Medulla oblongata (tissue), 1 donor: Measurements from ENCODE around the gene TMEM176A.
"Not testable (repeated sequence)": the region's sequence is repeated elsewhere in the genome, so short reads cannot be mapped to it uniquely, and the experiment has no call there.

Experiments
- DNase-seq: peaks from one replicate; pipeline ENCODE4 v3.0.0-alpha.2; 2015; ENCODE audit errors: extremely low spot score

The TMEM176A gene

GRCh38 chr7:150800581-150801241 lies at the start of gene TMEM176A:
TSS of gene TMEM176A (plus strand) at chr7:150800769. CDS start at chr7:150801551, 782 bp downstream.
- no peak for DNase-seq

- no peak for DNase-seq
Measured at GRCh38 chr7:150751702-150752101, 48.9 kb upstream of the TMEM176A start.

DNA sequence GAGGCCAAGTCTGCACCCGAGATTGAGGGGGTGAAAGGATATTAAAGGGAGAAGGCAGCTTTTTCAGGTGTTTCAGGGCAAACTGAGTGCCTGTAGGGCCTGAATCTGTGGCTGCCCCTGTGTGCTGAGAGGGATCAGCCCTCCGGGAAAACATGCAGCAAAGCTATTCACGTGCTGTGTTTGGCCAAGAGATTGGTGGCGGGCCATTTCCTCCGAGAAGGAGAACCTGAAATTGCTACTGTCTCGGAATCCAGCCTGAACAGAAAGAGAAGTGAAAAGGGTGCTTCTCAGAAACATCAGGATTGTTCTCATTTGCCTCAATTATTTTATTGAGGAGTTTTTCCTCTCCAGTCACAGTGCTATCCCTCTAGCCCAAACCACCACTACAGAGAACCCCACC lies 47.3 kb upstream of the TMEM176A start:
- peak; percentile 41 for DNase-seq

GRCh38 chr7:150753826-150754603 lies 46.6 kb upstream of the TMEM176A start:
- DNase-seq = no peak

DNA sequence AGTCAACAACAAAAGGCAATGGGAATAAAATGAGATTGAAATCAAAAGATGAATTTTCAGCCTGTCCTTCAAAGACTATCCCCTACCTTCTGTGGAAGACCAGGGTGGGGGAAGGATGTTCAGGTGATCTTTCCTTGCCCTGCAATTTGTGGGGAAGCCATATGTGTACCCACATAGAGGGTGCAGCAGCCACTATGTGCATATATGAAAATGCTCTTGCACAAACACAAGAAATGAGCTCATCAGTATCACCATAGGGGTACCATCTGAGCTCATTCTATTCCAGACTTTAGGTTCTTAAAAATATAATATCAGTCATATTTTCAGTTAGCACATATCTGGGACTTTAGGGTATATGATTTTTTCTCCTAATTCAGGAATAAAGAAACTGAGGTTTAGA lies 45.6 kb upstream of the TMEM176A start:
- no peak for DNase-seq

- no peak for DNase-seq
Measured at GRCh38 chr7:150755473-150756099, 45.0 kb upstream of the TMEM176A start.

DNA sequence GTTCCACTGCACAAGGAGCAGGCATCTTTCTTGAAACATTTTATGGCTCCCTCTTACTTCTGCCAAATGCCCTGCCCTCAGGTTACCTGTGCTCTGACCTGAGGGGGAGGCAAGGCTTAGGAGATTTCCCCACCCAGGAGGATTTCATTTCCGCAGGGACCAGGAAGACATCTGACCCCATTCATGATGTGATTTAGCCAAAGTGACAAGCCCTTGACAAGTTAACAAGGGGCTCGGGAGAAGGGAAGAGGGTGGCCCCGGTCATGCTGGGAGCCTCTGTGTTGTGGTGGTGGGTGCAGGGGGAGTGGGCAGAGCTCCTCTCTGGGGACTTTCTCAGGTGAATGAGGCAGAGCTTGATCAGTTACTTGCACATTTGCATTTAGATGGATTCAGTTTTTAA lies 44.4 kb upstream of the TMEM176A start:
- DNase-seq = no peak

- peak; percentile 68 for DNase-seq
Measured at GRCh38 chr7:150756858-150757257, 43.7 kb upstream of the TMEM176A start.

DNA sequence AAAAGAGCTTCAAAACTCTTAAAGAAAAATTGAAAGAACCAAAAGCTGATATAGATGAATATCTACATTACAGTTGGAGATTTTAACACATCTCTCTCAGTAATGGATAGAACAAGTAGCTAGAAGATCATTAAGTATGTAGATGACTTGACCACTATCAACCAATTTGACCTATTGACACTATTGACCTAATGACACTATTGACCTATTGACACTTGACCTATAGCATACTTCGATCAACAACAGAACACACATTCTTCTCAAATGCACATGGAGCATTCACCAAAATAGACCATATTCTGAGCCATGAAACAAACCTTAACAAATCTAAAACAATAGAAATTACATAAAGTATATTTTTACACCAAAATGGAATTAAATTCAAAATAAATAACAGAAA lies 41.1 kb upstream of the TMEM176A start:
- no peak for DNase-seq

DNA sequence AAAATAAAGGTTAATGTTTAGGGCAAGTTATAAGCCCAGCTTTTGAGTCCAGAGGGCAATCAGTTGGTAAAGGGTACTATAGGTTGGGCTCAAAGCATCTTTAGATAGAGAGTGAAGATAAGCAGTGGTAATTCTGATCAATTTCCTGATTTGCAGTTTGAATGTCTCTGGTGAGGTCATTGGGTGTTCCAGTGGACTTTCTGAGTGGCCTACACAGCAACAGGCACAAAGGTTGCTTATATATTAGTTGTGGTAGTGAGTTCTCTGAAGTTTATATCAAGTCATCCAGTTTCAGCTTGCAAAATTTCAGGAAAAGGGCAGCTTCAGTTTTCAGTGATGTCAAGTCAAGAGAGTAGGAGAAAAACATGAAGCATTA lies 34.2 kb upstream of the TMEM176A start:
- no peak for DNase-seq

GRCh38 chr7:150769768-150770167 lies 30.8 kb upstream of the TMEM176A start:
- DNase-seq = no peak

DNA sequence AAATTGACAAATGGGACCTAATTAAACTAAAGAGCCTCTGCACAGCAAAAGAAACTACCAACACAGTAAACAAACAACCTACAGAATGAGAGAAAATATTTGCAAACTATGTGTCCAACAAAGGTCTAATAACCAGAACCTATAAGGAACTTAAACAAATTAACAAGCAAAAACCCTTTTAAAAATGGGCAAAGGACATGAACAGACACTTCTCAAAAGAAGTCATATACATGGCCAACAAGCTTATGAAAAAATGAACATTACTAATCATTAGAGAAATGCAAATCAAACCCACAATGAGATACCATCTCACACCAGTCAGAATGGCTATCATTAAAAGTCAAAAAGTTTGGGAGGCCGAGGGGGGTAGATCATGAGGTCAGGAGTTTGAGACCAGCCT lies 26.4 kb upstream of the TMEM176A start:
- not testable (repeated sequence) for DNase-seq

DNA sequence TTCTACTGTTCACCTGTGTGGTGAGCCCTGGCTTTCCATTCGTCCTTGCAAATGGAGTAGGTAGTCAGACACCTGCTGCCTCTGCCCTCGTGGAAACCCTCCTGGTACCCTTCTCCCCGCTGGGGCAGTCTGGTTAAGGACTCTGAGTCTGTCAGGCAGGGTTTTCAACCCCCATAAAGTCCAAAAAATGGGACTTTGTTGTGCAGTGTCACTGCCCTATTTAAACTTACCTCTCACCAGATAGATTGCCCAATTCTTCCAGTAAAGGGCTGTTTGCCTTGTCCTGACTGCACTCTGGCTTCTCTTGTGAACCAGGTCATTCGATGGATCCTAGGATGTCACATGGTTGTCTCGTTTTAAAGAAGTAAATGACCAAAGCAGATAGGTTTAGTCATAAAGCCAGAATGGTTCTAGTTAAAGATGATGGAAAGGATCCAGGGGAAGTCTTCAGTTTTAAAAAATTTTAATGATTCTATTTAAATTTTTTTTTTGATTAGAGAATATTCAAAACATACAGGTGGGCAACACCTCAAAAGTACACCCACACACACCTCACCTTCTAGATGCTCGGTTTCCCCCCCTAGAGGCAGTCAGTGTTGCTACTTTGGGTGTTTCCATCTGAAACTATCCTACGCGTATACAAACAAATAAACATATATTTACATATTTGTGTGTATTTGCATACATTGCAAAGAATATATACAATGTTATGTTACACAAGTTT lies 22.4 kb upstream of the TMEM176A start:
- DNase-seq = no peak

DNA sequence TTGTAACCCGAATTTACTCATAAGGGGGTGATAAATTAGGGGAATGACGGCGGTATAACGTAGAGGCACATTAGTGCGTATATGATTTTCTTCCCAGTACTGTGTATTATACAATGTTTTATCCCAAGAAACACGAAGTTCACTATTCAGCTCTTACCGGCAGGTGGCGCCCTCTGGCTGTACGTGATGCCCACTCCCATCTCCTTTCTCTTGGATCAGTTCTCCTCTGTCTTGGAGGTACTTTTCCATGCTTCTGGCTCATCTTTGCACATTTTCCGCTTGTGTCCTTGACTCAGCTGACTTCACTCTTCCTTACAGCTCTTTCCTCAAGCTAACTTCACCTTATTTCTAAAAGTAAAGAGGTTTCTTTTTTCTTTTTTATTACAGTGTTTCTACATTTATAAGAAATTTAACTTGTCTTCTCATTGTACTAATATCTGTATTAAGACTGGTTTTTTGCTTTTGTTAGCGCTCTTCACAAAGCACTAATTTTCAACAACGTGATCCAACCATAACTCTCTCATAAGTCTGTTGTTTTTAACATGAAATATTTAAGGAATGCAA lies 21.7 kb upstream of the TMEM176A start:
- peak; percentile 89 for DNase-seq

DNA sequence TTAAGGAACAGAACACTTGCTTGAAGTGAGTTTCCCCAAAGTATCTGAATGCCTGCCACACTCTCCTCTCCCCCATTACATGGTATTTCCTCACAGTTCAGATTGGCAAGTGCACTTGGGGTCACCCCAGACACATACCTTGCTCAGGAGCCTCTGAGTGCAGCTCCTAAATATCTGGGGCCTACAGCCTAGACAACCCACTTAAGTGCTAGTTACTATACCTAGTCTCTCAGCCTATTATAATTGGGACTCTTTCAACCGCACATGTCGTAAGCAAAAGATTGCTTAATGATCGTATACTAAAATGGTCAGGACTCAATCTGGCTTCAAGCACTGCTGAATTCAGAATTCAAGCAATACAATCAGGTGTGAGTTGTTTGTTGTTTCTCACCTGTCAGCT lies 20.3 kb upstream of the TMEM176A start:
- DNase-seq = no peak

DNA sequence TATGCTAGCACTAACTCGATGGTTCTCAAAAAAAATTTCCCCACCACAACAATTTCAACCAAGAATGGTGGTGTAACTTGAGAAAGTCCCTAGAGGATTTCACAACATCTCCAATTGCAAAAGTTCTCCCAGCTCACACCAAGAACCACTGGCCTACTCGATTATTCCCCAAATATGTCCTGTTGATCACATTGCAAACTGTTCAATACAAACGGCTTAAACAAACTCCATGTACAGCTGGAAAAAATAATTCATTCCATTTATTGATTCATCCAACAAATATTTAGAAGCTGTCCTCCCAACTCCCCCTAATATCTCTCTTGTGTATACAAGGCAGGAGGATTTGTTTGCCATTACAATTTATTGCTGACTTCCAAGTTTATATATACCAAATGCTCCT lies 19.5 kb upstream of the TMEM176A start:
- DNase-seq = peak; percentile 54

DNA sequence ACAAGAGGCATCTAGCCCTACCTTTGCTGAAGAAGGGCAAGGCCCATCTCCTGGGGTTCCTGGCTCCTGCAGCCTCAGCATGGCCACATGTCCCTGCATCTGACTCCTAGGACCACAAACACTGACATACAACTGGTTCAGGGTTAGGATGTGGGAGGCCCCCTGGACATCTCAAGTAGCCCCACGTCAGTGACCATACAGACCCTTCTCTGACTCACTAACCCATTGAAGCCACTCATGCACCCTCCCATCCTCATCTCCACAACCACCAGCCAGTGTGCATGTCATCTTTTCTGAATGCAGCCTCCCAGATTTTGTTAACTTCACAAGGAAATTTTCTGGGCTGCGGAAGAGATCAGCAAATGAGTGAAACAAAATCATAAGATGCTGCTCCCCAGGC lies 18.6 kb upstream of the TMEM176A start:
- no peak for DNase-seq

DNA sequence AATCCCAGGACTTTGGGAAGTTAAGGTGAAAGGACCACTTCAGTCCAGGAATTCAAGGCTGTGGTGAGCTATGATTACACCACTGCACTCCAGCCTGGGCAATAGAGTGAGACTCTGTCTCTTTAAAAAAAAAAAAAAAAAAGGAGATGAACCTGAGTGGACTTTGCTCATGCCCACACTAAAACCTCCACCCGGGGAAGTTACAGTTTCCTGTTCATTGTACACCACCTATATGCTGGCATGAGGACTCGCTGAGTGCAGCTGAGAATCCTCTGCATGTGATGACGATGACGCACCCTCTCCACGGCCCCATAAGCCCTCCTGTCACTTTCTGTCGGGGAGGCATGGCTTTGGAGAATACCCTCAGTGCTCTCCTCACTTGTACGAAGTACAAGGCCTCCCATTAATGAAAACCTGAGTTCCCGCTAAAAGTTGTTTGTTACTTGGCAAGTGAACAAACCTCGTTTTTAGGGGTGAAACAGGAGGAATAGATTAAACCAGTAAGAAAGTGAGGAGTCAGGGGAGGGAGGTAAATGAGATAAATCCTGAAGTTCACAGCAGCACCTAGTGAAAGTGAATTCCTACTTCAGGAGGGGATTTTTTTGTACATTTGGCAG lies 16.3 kb upstream of the TMEM176A start:
- DNase-seq = peak; percentile 25

DNA sequence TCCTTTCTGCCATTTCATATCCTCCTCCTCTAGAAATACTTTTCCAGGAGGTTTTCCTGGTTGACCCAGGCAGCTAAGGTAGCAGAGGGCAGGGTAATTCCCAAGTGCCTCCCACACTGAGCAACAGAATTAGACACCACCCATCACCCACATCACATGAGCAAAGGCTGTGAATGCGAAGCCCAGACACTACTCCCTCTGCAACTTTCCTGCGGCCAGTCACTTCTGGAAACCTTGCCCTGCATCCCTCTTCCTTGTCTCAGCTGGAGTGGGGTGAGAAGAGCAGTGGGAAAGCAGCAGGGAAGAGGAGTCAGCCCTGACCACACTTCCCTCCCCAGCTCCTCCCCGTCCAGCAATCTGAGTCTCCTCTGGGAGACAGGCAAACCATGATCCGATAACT lies 15.6 kb upstream of the TMEM176A start:
- no peak for DNase-seq

GRCh38 chr7:150787321-150788281 lies 13.0 kb upstream of the TMEM176A start:
- peak; percentile 82 for DNase-seq
